Measurements from ENCODE around the gene AIG1. TPM values are rescaled to one million over a fixed set of nuclear protein-coding genes. Genes with fewer than 3 reads are reported as not detected.

Gene AIG1
- total RNA-seq, 1 experiment from 2014 or later = 51.1 TPM

DNA sequence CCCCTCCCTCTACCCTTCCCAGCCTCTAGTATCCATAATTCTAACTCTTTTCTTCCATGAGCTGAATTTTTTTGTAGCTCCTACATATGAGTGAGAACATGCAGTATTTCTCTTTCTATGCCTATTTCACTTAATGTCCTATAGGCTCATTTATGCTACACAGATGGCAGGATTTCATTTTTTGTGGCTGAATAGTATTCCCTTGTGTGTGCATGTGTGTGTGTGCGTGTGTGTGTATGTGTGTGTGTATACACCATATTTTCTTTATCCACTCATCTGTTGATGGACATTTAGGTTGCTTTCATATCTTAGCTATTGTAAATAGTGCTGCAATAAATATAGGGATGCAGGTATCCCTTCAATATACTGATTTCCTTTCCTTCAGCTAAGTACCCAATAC lies 288.8 kb downstream of the AIG1 start:
- H3K9me2 ChIP-seq (ENCODE audit: insufficient read depth) = no peaks in the 10 kb centered on the region
- POLR2A ChIA-PET = no interaction called here
- TF ChIP-seq EGR1 (IDR thresholded peaks at IDR 0.05; ENCODE audit: low read depth) = no peak
- no peak for TF ChIP-seq ZBTB33 (IDR thresholded peaks at IDR 0.05; ENCODE audit: extremely low read depth, insufficient replicate concordance, low read length)

DNA sequence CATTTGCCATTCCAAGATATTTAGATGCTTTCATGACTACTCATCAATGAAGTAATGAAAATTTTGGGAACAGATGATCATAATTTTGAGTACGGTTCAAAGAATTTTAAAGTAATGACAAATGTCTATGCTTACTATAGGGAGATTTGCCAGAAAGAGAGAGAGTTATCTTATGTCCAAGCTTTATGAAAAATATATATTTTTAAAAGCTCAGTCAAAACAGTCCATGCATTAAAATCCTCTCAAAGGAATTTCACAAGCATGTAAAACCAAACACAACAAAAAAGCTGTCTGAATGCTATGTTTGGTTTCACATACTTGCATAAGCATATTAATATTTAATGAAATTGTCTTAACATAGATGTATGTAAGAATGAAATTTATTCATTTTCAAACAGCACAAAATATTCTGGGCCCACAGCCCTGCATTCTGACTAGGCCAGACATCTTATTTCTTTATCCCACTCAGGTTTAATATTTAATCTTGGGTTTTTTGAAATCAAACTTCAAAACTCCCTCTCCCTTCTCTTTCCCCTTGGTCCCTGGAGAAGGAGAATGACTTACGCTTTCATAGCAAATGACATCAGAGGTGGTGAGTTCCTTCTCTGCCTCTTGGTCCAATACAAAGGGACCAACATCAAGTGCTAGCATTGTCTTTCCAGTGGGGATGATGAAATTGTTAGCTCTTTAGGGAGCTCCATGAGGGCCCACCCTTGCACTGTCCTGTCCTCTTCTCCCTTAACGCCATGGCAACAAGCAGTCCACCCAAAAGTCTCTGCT lies 295.6 kb downstream of the AIG1 start:
- Histone ChIP-seq H2AFZ (ENCODE audit: low read depth, low read length, poor library complexity, severe bottlenecking) (no peak overlapping the region), H3K9me2 (ENCODE audit: insufficient read depth) (no peaks in the 10 kb centered on the region), H4K20me1 (ENCODE audit: insufficient read depth) (no peaks in the 10 kb centered on the region), H3K27ac (ENCODE audit: low read depth, low read length) (no peak overlapping the region), H3K36me3 (ENCODE audit: control insufficient read depth in 1 of 2, insufficient read depth in 2 of 2, low read length in 2 of 2) (no peaks in the 10 kb centered on the region), H3K27me3 (ENCODE audit: insufficient read depth, low read length) (no peaks in the 10 kb centered on the region), H3K4me3 (replicated peaks in 1 of 2; ENCODE audit: low read depth in 1 of 2, low read length in 2 of 2) (no peak overlapping the region), H3K4me1 (ENCODE audit: control insufficient read depth in 1 of 2, insufficient read depth in 2 of 2, low read length in 2 of 2) (no peaks in the 10 kb centered on the region), H3K79me2 (ENCODE audit: insufficient read depth, low read length) (no peaks in the 10 kb centered on the region), H3K4me2 (ENCODE audit: low read length) (no peak overlapping the region), H3K9ac (ENCODE audit: low read length) (no peak overlapping the region), H3K9me3 (ENCODE audit: control insufficient read depth in 1 of 2, insufficient read depth in 1 of 2, low read depth in 1 of 2, low read length in 2 of 2) (no peaks in the 10 kb centered on the region)
- intact Hi-C loops (cut with micrococcal nuclease) = no loop called here
- TF ChIP-seq JUND (IDR thresholded peaks at IDR 0.05) (no peak), ZFX (IDR thresholded peaks at IDR 0.05) (no peak), ZNF274 (IDR thresholded peaks at IDR 0.05; ENCODE audit: low read depth, low read length) (no peak), SIN3A (IDR thresholded peaks at IDR 0.05; ENCODE audit: low read depth) (no peak), MAX (IDR thresholded peaks at IDR 0.05) (no peak), YY1 (IDR thresholded peaks at IDR 0.05; ENCODE audit: extremely low read depth, insufficient replicate concordance, low read depth, low read length) (no peak), EGR1 (IDR thresholded peaks at IDR 0.05; ENCODE audit: low read depth) (no peak), ZBTB33 (IDR thresholded peaks at IDR 0.05; ENCODE audit: extremely low read depth, insufficient replicate concordance, low read length) (no peak), FOSL1 (IDR thresholded peaks at IDR 0.05; ENCODE audit: low read depth) (no peak)
- DNase-seq (ENCODE audit: low read depth, low spot score) (no peak), ATAC-seq (no peak)
- POLR2A ChIA-PET = no interaction called here
- no TSS peak for BruUV-seq (replicated peaks)
- RAD21 ChIA-PET (ENCODE audit: low non-redundant PET in 1 of 2, low total read pairs in 2 of 2, uncharacterized antibody in 2 of 2, unreplicated experiment in 2 of 2) = no interaction called here
- CTCF ChIA-PET = no interaction called here

More for the DNA sequence above, 288.8 kb downstream of the AIG1 start:
- Histone ChIP-seq H3K9me3 (ENCODE audit: control insufficient read depth in 1 of 2, insufficient read depth in 1 of 2, low read depth in 1 of 2, low read length in 2 of 2) (no peaks in the 10 kb centered on the region), H3K4me1 (ENCODE audit: control insufficient read depth in 1 of 2, insufficient read depth in 2 of 2, low read length in 2 of 2) (no peaks in the 10 kb centered on the region), H3K4me3 (replicated peaks in 1 of 2; ENCODE audit: low read depth in 1 of 2, low read length in 2 of 2) (no peak overlapping the region), H3K4me2 (ENCODE audit: low read length) (no peak overlapping the region), H3K9ac (ENCODE audit: low read length) (no peak overlapping the region), H3K27me3 (ENCODE audit: insufficient read depth, low read length) (no peaks in the 10 kb centered on the region), H3K27ac (ENCODE audit: low read depth, low read length) (no peak overlapping the region), H3K79me2 (ENCODE audit: insufficient read depth, low read length) (no peaks in the 10 kb centered on the region), H4K20me1 (ENCODE audit: insufficient read depth) (no peaks in the 10 kb centered on the region), H2AFZ (ENCODE audit: low read depth, low read length, poor library complexity, severe bottlenecking) (no peak overlapping the region), H3K36me3 (ENCODE audit: control insufficient read depth in 1 of 2, insufficient read depth in 2 of 2, low read length in 2 of 2) (no peaks in the 10 kb centered on the region)
- DNase-seq (ENCODE audit: low read depth, low spot score) (no peak), ATAC-seq (no peak)
- ChIA-PET RAD21 (ENCODE audit: low non-redundant PET in 1 of 2, low total read pairs in 2 of 2, uncharacterized antibody in 2 of 2, unreplicated experiment in 2 of 2) (no interaction called here), CTCF (no interaction called here)
- intact Hi-C loops (cut with micrococcal nuclease) = no loop called here
- no TSS peak for BruUV-seq (replicated peaks)
